ENCODE measurements around the gene GCM1.

- TF ChIP-seq, protein P1, sequence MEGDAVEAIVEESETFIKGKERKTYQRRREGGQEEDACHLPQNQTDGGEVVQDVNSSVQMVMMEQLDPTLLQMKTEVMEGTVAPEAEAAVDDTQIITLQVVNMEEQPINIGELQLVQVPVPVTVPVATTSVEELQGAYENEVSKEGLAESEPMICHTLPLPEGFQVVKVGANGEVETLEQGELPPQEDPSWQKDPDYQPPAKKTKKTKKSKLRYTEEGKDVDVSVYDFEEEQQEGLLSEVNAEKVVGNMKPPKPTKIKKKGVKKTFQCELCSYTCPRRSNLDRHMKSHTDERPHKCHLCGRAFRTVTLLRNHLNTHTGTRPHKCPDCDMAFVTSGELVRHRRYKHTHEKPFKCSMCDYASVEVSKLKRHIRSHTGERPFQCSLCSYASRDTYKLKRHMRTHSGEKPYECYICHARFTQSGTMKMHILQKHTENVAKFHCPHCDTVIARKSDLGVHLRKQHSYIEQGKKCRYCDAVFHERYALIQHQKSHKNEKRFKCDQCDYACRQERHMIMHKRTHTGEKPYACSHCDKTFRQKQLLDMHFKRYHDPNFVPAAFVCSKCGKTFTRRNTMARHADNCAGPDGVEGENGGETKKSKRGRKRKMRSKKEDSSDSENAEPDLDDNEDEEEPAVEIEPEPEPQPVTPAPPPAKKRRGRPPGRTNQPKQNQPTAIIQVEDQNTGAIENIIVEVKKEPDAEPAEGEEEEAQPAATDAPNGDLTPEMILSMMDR (IDR thresholded peaks at IDR 0.05): no peak
- TF ChIP-seq EZH2 (IDR thresholded peaks at IDR 0.05; ENCODE audit: borderline replicate concordance, insufficient read depth, low read depth, low read length, poor library complexity, severe bottlenecking): no peak
Observed at GRCh38 chr6:53144802-53145201, 3.8 kb downstream of the GCM1 start.
